Measurements from ENCODE around the gene CENPT. TPM values are rescaled to one million over a fixed set of nuclear protein-coding genes. Genes with fewer than 3 reads are reported as not detected.

The CENPT gene
- total RNA-seq, 6 experiments from 2014 or later = 12.2 to 21.1 (median 18.2) TPM

DNA sequence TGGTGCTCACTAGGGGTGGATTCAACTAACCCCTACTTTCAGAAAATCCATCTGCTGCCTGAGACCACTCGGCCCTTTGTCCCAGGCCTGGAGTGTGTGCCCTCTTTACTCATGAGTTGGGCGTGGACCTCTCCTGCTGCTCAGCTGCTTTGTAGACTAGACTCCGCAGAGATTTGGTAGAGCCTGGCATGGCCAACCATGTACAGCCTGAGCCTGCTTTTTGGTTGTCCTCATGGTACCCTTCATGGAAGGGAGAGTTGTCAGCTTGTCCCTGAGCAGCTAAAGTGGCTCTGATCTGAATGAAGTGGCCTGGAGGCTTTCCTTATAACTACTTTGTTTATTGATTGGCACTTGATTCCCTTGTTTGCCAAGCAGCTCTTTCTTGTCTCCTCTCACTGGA, 26.9 kb upstream of the CENPT start:
- ATAC-seq (no peak), DNase-seq (no peak)
- H3K27me3 ChIP-seq = no peaks in the 10 kb centered on the region
- H3K9me3 ChIP-seq = no peaks in the 10 kb centered on the region
- peaks cover 0 to 31% (median 18%) of the 10 kb centered on the region in 4 donors for H3K36me3 ChIP-seq
- TF ChIP-seq, protein P1, sequence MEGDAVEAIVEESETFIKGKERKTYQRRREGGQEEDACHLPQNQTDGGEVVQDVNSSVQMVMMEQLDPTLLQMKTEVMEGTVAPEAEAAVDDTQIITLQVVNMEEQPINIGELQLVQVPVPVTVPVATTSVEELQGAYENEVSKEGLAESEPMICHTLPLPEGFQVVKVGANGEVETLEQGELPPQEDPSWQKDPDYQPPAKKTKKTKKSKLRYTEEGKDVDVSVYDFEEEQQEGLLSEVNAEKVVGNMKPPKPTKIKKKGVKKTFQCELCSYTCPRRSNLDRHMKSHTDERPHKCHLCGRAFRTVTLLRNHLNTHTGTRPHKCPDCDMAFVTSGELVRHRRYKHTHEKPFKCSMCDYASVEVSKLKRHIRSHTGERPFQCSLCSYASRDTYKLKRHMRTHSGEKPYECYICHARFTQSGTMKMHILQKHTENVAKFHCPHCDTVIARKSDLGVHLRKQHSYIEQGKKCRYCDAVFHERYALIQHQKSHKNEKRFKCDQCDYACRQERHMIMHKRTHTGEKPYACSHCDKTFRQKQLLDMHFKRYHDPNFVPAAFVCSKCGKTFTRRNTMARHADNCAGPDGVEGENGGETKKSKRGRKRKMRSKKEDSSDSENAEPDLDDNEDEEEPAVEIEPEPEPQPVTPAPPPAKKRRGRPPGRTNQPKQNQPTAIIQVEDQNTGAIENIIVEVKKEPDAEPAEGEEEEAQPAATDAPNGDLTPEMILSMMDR (IDR thresholded peaks at IDR 0.05) = no peak
- TF ChIP-seq POLR2A (IDR thresholded peaks at IDR 0.05) = no peak
- WGBS (ENCODE audit: insufficient coverage, low coverage, low lambda C conversion rate, missing lambda C conversion rate) = no CpG with 5 or more reads among the region's 3 CpGs
- peaks cover 0 to 35% (median 8%) of the 10 kb centered on the region in 4 donors for H3K4me1 ChIP-seq
- no peak overlapping the region for H3K27ac ChIP-seq
- H3K4me3 ChIP-seq = peak overlapping the region in 1 of 3 donors; percentile 97
- intact Hi-C loops (cut with DNase I) = no loop called here

DNA sequence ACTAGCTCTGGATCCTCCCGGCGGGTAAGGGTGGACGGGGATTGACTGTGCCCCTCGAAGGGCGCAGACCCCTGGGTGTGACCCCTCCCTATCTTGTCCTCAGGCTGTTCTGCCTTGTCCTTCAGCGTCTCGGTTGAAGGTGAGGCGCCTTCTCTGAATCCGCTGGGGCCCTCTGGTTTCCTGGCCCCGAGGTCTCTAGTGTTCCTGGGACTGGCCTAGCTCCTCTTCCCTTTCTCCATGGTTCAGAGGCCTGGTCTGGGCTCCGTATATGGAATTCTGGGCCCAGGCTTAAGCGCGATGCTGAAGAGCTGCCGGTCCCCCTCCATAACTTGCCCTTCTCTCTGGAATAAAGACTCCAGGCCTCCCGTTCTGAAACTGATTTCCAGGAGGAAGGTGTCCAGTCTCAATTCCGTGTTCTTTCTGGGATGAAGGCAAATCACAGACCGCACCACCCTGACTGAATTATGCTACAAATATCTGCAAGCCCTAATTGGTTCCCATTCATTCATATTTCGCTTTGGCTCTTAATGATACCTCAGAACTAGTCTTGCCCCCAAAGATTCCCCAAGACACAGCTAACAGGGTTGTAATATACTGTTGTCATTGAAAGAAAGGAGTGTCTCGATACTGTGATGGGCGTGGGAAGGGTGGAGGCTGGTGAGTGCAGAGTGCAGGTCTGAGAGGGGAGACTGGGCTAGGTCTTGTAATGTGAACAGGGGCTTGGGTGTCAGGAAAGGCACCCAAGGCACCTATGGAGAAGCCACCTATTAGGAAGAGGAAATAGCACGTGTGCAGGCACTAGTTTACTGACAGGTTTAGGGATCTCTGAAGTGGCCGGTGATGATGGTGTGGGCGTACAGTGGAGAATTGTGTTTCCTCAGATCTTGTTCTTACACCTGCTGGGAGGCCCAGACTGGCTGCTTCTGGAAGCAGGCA, 26.2 kb upstream of the CENPT start:
- DNase-seq (no peak), ATAC-seq (peak in 2 of 4 donors; percentile 1 to 3)
- H3K27me3 ChIP-seq = no peaks in the 10 kb centered on the region
- intact Hi-C loops (cut with DNase I) = no loop called here
- no peak for TF ChIP-seq POLR2A (IDR thresholded peaks at IDR 0.05)
- TF ChIP-seq, protein P1 (IDR thresholded peaks at IDR 0.05) = no peak
- H3K27ac ChIP-seq = peak overlapping the region; percentile 74 to 84 (median 76)
- H3K36me3 ChIP-seq = peaks cover 0 to 27% (median 13%) of the 10 kb centered on the region in 4 donors
- WGBS (ENCODE audit: insufficient coverage, low coverage, low lambda C conversion rate, missing lambda C conversion rate) = 20% methylated on average over 10 of the region's 23 CpGs
- no peaks in the 10 kb centered on the region for H3K9me3 ChIP-seq
- H3K4me1 ChIP-seq = peaks cover 0 to 35% (median 8%) of the 10 kb centered on the region in 4 donors
- H3K4me3 ChIP-seq = peak overlapping the region; percentile 67 to 97 (median 96)

DNA sequence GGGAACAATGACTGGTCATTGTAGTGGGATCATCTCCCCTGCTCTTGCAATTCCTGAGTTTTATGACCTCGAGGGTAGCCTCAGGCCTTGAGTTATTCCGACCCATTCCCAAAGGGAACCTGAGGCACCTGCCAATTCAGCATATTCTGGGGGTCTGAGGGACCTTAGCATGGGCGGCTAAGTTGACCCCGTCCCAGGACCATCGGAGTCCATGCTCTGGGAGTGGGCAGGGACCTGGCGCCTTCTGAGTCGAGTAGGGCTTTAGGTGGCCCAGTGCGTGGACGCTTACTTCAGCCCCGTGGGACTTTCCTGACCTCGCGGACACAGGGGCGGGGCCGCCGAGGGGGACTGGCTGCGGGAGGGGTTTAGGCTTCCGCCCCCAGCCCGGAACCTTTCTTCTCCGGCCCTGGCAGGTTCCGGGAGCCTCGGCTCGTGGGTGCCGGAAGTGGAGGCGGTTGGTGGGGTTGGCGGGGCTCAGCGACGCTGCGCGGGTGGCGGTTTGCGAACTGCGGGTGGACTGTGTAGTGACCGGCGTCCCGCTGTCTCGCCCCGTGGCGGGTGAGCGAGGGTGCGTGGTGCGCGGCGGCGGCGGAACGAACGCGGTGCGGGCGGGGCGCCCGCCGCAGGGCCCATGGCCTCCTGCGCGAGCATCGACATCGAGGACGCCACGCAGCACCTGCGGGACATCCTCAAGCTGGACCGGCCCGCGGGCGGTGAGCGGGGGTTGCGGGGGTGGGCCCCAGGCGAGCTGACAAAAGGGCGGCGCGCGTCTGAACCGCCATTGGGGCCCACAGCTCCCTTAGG, 25.3 kb upstream of the CENPT start, which contains the start of gene EDC4:
EDC4 (plus strand) TSS at position 422 of the 804 bp plus-strand sequence; CDS start at position 632, 210 bp downstream.
- peak; percentile 91 to 97 (median 94) for ATAC-seq
- H3K4me3 ChIP-seq = peak within 1 kb of the TSS; percentile 67 to 97 (median 96)
- intact Hi-C loops (cut with DNase I) = no loop called here
- no peaks in the 10 kb centered on the region for H3K27me3 ChIP-seq
- TF ChIP-seq, protein P1 (IDR thresholded peaks at IDR 0.05) = no peak
- peak; percentile 27 for TF ChIP-seq POLR2A (IDR thresholded peaks at IDR 0.05)
- peaks cover 0 to 35% (median 8%) of the 10 kb centered on the region in 4 donors for H3K4me1 ChIP-seq
- DNase-seq = peak; percentile 88 to 93 (median 91)
- WGBS (ENCODE audit: insufficient coverage, low coverage, low lambda C conversion rate, missing lambda C conversion rate) = 0% methylated on average over 6 of the region's 72 CpGs
- H3K36me3 ChIP-seq = peaks cover 0 to 27% (median 11%) of the 10 kb centered on the region in 4 donors
- no peaks in the 10 kb centered on the region for H3K9me3 ChIP-seq
- peak within 1 kb of the TSS; percentile 74 to 84 (median 76) for H3K27ac ChIP-seq

GRCh38 chr16:67872131-67872630, 24.7 kb upstream of the CENPT start:
- H3K4me1 ChIP-seq = peaks cover 0 to 35% (median 8%) of the 10 kb centered on the region in 4 donors
- TF ChIP-seq, protein P1 (IDR thresholded peaks at IDR 0.05) = no peak
- TF ChIP-seq POLR2A (IDR thresholded peaks at IDR 0.05) = no peak
- ATAC-seq (peak in 1 of 4 donors; percentile 2), DNase-seq (no peak)
- peaks cover 0 to 26% (median 8%) of the 10 kb centered on the region in 4 donors for H3K36me3 ChIP-seq
- H3K9me3 ChIP-seq = no peaks in the 10 kb centered on the region
- intact Hi-C loops (cut with DNase I) = no loop called here
- H3K27ac ChIP-seq = peak overlapping the region; percentile 74 to 84 (median 76)
- no peaks in the 10 kb centered on the region for H3K27me3 ChIP-seq
- H3K4me3 ChIP-seq = peak overlapping the region; percentile 67 to 97 (median 96)
- 60% methylated on average over 2 of the region's 2 CpGs for WGBS (ENCODE audit: insufficient coverage, low coverage, low lambda C conversion rate, missing lambda C conversion rate)

Measured in right lobe of liver (tissue), 6 donors.